Endothelial cell of umbilical vein (primary cell): ENCODE data around the gene WLS.

Experiments used
- FOS ChIP-seq: IDR thresholded peaks from 2 replicates; pipeline ENCODE4 v1.6.1; 2011; ENCODE audit warnings: mild to moderate bottlenecking, low read length, moderate library complexity, borderline replicate concordance; ENCODE audit not compliant: insufficient read depth
- TF ChIP-seq, protein P1 (sequence below), 2 donors: IDR thresholded peaks; 1 replicate in 1 of 2; 2 replicates in 1 of 2; pipeline ENCODE4 v1.5.1; 2011; ENCODE audit warnings: low read length in 2 of 2, mild to moderate bottlenecking in 2 of 2, moderate library complexity in 2 of 2, control low read depth in 1 of 2, inconsistent platforms in 1 of 2, low read depth in 1 of 2; ENCODE audit not compliant: insufficient read depth in 1 of 2; ENCODE audit errors: extremely low read depth in 1 of 2

DNA sequence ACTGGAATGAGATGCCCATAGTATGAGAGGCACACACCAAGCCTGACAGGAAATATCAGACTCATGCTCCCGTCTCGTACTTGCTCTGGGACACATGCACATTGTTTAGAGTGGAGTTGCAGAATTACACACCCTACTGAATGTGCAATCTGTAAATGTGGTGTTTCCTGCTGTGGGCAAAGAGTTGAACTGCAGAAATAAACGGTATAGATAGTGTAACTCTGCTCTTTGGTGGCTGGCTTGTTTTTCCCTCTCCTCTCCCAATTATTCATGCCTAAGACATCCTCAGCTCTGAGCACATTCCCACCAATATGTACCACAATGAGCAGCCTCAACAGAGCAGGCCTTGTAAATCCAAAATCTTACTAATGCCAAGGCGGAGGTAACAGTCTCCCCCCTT, 91.8 kb downstream of the WLS start:
- TF ChIP-seq, protein P1, sequence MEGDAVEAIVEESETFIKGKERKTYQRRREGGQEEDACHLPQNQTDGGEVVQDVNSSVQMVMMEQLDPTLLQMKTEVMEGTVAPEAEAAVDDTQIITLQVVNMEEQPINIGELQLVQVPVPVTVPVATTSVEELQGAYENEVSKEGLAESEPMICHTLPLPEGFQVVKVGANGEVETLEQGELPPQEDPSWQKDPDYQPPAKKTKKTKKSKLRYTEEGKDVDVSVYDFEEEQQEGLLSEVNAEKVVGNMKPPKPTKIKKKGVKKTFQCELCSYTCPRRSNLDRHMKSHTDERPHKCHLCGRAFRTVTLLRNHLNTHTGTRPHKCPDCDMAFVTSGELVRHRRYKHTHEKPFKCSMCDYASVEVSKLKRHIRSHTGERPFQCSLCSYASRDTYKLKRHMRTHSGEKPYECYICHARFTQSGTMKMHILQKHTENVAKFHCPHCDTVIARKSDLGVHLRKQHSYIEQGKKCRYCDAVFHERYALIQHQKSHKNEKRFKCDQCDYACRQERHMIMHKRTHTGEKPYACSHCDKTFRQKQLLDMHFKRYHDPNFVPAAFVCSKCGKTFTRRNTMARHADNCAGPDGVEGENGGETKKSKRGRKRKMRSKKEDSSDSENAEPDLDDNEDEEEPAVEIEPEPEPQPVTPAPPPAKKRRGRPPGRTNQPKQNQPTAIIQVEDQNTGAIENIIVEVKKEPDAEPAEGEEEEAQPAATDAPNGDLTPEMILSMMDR (IDR thresholded peaks at IDR 0.05; ENCODE audit: extremely low read depth in 1 of 2, insufficient read depth in 1 of 2, low read depth in 1 of 2, low read length in 2 of 2) = no peak
- no peak for TF ChIP-seq FOS
